ENCODE results near the gene ATP8A2.

DNA sequence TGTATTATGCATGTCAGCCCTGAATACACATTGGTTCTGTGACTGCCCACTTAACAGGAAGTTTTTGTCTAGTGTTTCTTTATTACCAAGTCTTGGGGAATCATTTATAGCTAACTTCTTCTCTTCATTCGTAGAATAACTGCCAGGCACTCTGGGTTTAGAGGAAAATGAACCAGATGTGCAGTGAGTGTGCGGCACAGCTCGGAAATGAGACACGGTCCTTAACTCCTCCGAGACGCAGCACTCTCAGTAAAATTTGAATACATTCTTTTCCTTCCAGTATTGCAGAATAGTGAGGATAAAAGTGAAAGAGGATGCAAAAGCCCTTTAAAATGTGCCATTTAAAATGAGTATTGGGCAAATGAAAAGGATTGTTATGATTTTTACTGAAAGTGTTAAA, 29.2 kb downstream of the ATP8A2 start:
- TF ChIP-seq YY1 (IDR thresholded peaks at IDR 0.05; ENCODE audit: insufficient read depth, insufficient read length): no peak
- no peak for TF ChIP-seq ZNF274 (IDR thresholded peaks at IDR 0.05; ENCODE audit: low read depth, low read length)

All from NT2/D1 (cell line).